Esophagus squamous epithelium (tissue), 4 donors: ENCODE measurements around the gene BTN3A1.

Experiments
- CTCF ChIP-seq, 6 experiments: fragments of 450-650 bp in 4 of 6; fragments of 200-600 bp in 2 of 6; sonication (generic) in 2 of 6; IDR thresholded peaks; one replicate each; pipeline ENCODE4 v1.5.1; 2016 to 2019; ENCODE audit warnings: antibody characterized with exemption in 6 of 6, mild to moderate bottlenecking in 4 of 6, moderate library complexity in 4 of 6
- POLR2A ChIP-seq, 4 donors: fragments of 450-650 bp; IDR thresholded peaks; one replicate each; pipeline ENCODE4 v1.6.1; 2017; ENCODE audit warnings: antibody characterized with exemption in 4 of 4, mild to moderate bottlenecking in 4 of 4, moderate library complexity in 3 of 4

- TF ChIP-seq POLR2A (IDR thresholded peaks at IDR 0.05) (no peak), CTCF (IDR thresholded peaks at IDR 0.05) (no peak)
Measured at GRCh38 chr6:26452631-26453235, 50.7 kb downstream of the BTN3A1 start.
